ENCODE measurements around the gene SLIT1. TPM values are rescaled to one million over a fixed set of nuclear protein-coding genes. Genes with fewer than 3 reads are reported as not detected.

The SLIT1 gene
- total RNA-seq, 6 experiments from 2014 or later = 0.04 to 0.29 (median 0.12) TPM; not detected in 1

DNA sequence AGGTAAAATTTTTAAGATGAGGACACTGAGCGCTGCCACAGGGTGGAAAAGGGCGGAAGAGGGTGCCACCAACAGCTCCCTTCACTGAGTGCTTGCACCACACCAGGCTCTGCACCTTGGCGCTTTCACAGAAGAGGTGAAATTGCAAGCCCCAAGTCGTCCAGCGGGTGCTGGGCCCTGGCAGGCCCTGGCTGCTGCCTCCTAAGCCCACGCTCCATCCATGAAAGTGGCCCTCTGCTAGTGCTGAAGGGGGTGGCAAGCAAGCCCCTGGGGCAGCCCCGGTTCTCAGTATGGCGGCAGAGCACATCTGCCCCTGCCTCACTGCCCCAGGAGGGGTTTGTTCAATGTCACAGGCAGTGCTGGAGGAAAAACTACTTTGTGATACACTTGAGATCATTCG, 95.1 kb downstream of the SLIT1 start:
- H3K4me1 ChIP-seq = no peaks in the 10 kb centered on the region
- WGBS (ENCODE audit: insufficient coverage, low coverage, low lambda C conversion rate, missing lambda C conversion rate) = 52% methylated on average over 5 of the region's 9 CpGs
- no peaks in the 10 kb centered on the region for H3K27me3 ChIP-seq
- no peaks in the 10 kb centered on the region for H3K36me3 ChIP-seq
- no peak overlapping the region for H3K27ac ChIP-seq
- ATAC-seq = no peak
- no peak for TF ChIP-seq POLR2A (IDR thresholded peaks at IDR 0.05)
- TF ChIP-seq, protein P1, sequence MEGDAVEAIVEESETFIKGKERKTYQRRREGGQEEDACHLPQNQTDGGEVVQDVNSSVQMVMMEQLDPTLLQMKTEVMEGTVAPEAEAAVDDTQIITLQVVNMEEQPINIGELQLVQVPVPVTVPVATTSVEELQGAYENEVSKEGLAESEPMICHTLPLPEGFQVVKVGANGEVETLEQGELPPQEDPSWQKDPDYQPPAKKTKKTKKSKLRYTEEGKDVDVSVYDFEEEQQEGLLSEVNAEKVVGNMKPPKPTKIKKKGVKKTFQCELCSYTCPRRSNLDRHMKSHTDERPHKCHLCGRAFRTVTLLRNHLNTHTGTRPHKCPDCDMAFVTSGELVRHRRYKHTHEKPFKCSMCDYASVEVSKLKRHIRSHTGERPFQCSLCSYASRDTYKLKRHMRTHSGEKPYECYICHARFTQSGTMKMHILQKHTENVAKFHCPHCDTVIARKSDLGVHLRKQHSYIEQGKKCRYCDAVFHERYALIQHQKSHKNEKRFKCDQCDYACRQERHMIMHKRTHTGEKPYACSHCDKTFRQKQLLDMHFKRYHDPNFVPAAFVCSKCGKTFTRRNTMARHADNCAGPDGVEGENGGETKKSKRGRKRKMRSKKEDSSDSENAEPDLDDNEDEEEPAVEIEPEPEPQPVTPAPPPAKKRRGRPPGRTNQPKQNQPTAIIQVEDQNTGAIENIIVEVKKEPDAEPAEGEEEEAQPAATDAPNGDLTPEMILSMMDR (IDR thresholded peaks at IDR 0.05) = no peak
- intact Hi-C loops (cut with DNase I) = no loop called here
- H3K9me3 ChIP-seq = no peaks in the 10 kb centered on the region
- no peak overlapping the region for H3K4me3 ChIP-seq
- no peak for DNase-seq

GRCh38 chr10:97090035-97090434, 95.7 kb downstream of the SLIT1 start:
- Histone ChIP-seq H3K9me3 (no peaks in the 10 kb centered on the region), H3K27me3 (no peaks in the 10 kb centered on the region), H3K27ac (no peak overlapping the region), H3K4me1 (no peaks in the 10 kb centered on the region), H3K36me3 (no peaks in the 10 kb centered on the region), H3K4me3 (no peak overlapping the region)
- DNase-seq (no peak), ATAC-seq (no peak)
- intact Hi-C loops (cut with DNase I) = no loop called here
- WGBS (ENCODE audit: insufficient coverage, low coverage, low lambda C conversion rate, missing lambda C conversion rate) = 32% methylated on average over 10 of the region's 10 CpGs
- no peak for TF ChIP-seq POLR2A (IDR thresholded peaks at IDR 0.05)
- TF ChIP-seq, protein P1 (IDR thresholded peaks at IDR 0.05) = no peak

DNA sequence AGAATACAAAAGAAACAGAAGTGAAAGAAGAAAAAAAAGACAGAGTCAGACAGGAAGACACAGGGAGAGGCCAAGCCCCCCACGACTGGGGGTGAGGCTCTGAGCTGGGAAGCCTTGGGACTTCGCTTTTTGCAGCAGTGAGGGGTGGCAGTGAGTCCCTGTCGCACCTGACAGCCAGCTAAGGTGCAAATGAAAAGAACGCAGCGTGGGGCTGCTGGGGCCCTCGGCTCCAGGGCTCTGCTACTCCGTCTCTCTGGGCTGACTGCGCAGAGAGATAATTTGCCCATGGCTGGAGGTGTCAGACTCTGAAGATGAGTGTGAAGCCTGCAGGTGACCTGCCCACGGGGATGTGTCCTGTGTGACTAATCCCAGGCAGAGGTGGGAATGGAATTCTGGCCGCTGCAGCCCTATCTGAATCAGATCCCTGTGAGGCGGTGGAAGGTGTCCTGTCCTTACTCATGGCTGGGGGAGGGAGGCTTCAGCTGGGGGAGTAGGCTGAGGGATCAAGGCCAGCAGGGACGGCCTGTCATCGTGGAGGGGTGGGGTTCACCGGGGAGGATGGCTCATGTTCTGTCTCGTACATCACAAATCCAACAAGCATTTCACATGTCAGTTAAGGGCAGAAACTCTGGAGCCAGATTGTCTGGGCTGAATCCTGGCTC, 96.4 kb downstream of the SLIT1 start:
- Histone ChIP-seq H3K27me3 (no peaks in the 10 kb centered on the region), H3K36me3 (no peaks in the 10 kb centered on the region), H3K27ac (no peak overlapping the region), H3K4me3 (no peak overlapping the region), H3K9me3 (no peaks in the 10 kb centered on the region), H3K4me1 (no peaks in the 10 kb centered on the region)
- ATAC-seq (no peak), DNase-seq (no peak)
- WGBS (ENCODE audit: insufficient coverage, low coverage, low lambda C conversion rate, missing lambda C conversion rate) = 33% methylated on average over 6 of the region's 15 CpGs
- intact Hi-C loops (cut with DNase I) = no loop called here
- TF ChIP-seq, protein P1 (IDR thresholded peaks at IDR 0.05) = no peak
- no peak for TF ChIP-seq POLR2A (IDR thresholded peaks at IDR 0.05)

DNA sequence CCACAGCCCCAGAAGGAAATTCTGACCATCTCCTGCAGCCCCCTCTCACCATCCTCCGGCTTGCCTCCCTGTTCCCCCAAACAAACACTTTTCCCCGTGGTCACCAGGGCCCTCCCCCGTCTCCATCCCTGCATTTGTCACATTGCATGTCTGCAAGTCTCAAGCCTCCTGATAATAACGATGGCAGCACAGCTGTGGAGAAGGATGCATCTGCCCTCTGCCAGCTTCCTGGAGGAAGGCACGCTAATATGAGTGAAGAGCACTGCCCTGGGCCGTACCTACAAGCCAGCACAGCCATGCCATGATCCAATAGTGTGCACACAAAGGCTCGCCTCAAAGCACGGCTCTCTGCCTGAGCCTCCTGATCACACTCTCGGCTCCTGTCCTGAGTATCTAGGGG, 98.5 kb downstream of the SLIT1 start:
- DNase-seq (no peak), ATAC-seq (no peak)
- Histone ChIP-seq H3K4me3 (no peak overlapping the region), H3K27me3 (no peaks in the 10 kb centered on the region), H3K36me3 (no peaks in the 10 kb centered on the region), H3K4me1 (no peaks in the 10 kb centered on the region), H3K9me3 (no peaks in the 10 kb centered on the region), H3K27ac (no peak overlapping the region)
- TF ChIP-seq, protein P1 (IDR thresholded peaks at IDR 0.05) = no peak
- TF ChIP-seq POLR2A (IDR thresholded peaks at IDR 0.05) = no peak
- WGBS (ENCODE audit: insufficient coverage, low coverage, low lambda C conversion rate, missing lambda C conversion rate) = 7% methylated on average over 5 of the region's 9 CpGs
- intact Hi-C loops (cut with DNase I) = no loop called here
